ENCODE results near the gene CILP. TPM values are rescaled to one million over a fixed set of nuclear protein-coding genes. Genes with fewer than 3 reads are reported as not detected.

The CILP gene
- total and polyA plus RNA-seq, 2 of the 13 experiments (the other 11 are each of a cell fraction or from before 2014, with no cell fraction given): 0.03 TPM; not detected in 1

- TF ChIP-seq LCORL (IDR thresholded peaks at IDR 0.05) (peak; percentile 55; the same call in 1 of the 2 replicates), LCORL (CRISPR knock-in tag; IDR thresholded peaks at IDR 0.05) (no peak), ELF1 (CRISPR knock-in tag; IDR thresholded peaks at IDR 0.05) (no peak)
- POLR2A ChIA-PET: no interaction called here
- H3K79me2 ChIP-seq (ENCODE audit: insufficient read depth, low read length): no peaks in the 10 kb centered on the region
- H3K9ac ChIP-seq (ENCODE audit: insufficient read depth, low read depth, low read length): no peak overlapping the region
- H3K4me1 ChIP-seq (ENCODE audit: insufficient read depth, low read length): no peaks in the 10 kb centered on the region
- peaks cover 16 to 71% of the 10 kb centered on the region in 2 experiments for H3K36me3 ChIP-seq (replicated peaks in 1 of 2; ENCODE audit: control insufficient read depth in 1 of 2, insufficient read depth in 2 of 2, low read length in 2 of 2)
- no peaks in the 10 kb centered on the region for H3K9me3 ChIP-seq (ENCODE audit: low read length)
- ATAC-seq (no peak), FAIRE-seq (no peak), DNase-seq (ENCODE audit: low spot score) (no peak)
- 96% methylated on average over 5 of the region's 5 CpGs for WGBS (ENCODE audit: low lambda C conversion rate)
- CTCF ChIA-PET (ENCODE audit: low intra/inter-chr PET ratio, low total read pairs): no interaction called here
- H4K20me1 ChIP-seq (ENCODE audit: insufficient read depth, low read length): no peaks in the 10 kb centered on the region
- no TSS peak for BruUV-seq (replicated peaks)
- H3K27me3 ChIP-seq (ENCODE audit: control insufficient read depth in 1 of 2, insufficient read depth in 2 of 2, low read length in 2 of 2): no peaks in the 10 kb centered on the region
- in situ Hi-C loops (cut with HindIII; ENCODE audit: extremely low pct_ligation_motif_present, low pct_unique_long_range_greater_than_20kb) (no loop called here), intact Hi-C loops (cut with micrococcal nuclease; ENCODE audit: unreplicated experiment) (no loop called here)
- no peak overlapping the region for H2AFZ ChIP-seq (ENCODE audit: low read length)
- no peak overlapping the region for H3K4me2 ChIP-seq (ENCODE audit: low read depth, low read length)
- no peak overlapping the region for H3K27ac ChIP-seq (ENCODE audit: extremely low read length, insufficient read depth, low read length)
- H3K4me3 ChIP-seq (replicated peaks in 1 of 3; ENCODE audit: insufficient read depth in 1 of 3, low read depth in 2 of 3, low read length in 3 of 3): no peak overlapping the region
These were observed 54.6 kb downstream of the CILP start for GRCh38 chr15:65156692-65157091.

- no peak overlapping the region for H2AFZ ChIP-seq (ENCODE audit: low read length)
- ChIA-PET POLR2A (no interaction called here), CTCF (ENCODE audit: low intra/inter-chr PET ratio, low total read pairs) (no interaction called here)
- H3K36me3 ChIP-seq (replicated peaks in 1 of 2; ENCODE audit: control insufficient read depth in 1 of 2, insufficient read depth in 2 of 2, low read length in 2 of 2): peaks cover 16 to 66% of the 10 kb centered on the region in 2 experiments
- DNase-seq (ENCODE audit: low spot score) (no peak), FAIRE-seq (no peak), ATAC-seq (no peak)
- H3K4me1 ChIP-seq (ENCODE audit: insufficient read depth, low read length): no peaks in the 10 kb centered on the region
- no TSS peak for BruUV-seq (replicated peaks)
- no peaks in the 10 kb centered on the region for H3K27me3 ChIP-seq (ENCODE audit: control insufficient read depth in 1 of 2, insufficient read depth in 2 of 2, low read length in 2 of 2)
- TF ChIP-seq ZNF10 (CRISPR knock-in tag; IDR thresholded peaks at IDR 0.05; ENCODE audit: borderline replicate concordance, low read depth): no peak
- TF ChIP-seq CEBPB (IDR thresholded peaks at IDR 0.05; ENCODE audit: borderline replicate concordance, low read depth, low read length): peak; percentile 64
- TF ChIP-seq, protein P1, sequence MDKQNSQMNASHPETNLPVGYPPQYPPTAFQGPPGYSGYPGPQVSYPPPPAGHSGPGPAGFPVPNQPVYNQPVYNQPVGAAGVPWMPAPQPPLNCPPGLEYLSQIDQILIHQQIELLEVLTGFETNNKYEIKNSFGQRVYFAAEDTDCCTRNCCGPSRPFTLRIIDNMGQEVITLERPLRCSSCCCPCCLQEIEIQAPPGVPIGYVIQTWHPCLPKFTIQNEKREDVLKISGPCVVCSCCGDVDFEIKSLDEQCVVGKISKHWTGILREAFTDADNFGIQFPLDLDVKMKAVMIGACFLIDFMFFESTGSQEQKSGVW (CRISPR knock-in tag; IDR thresholded peaks at IDR 0.05; ENCODE audit: borderline replicate concordance): no peak
- TF ChIP-seq THYN1 (CRISPR knock-in tag; IDR thresholded peaks at IDR 0.05; ENCODE audit: borderline replicate concordance, low read depth): no peak
- TF ChIP-seq, protein P2, sequence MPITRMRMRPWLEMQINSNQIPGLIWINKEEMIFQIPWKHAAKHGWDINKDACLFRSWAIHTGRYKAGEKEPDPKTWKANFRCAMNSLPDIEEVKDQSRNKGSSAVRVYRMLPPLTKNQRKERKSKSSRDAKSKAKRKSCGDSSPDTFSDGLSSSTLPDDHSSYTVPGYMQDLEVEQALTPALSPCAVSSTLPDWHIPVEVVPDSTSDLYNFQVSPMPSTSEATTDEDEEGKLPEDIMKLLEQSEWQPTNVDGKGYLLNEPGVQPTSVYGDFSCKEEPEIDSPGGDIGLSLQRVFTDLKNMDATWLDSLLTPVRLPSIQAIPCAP (CRISPR knock-in tag; IDR thresholded peaks at IDR 0.05; ENCODE audit: low read depth): no peak
- no peaks in the 10 kb centered on the region for H3K9me3 ChIP-seq (ENCODE audit: low read length)
- H3K9ac ChIP-seq (ENCODE audit: insufficient read depth, low read depth, low read length): no peak overlapping the region
- no peaks in the 10 kb centered on the region for H4K20me1 ChIP-seq (ENCODE audit: insufficient read depth, low read length)
- no peaks in the 10 kb centered on the region for H3K79me2 ChIP-seq (ENCODE audit: insufficient read depth, low read length)
- no peak overlapping the region for H3K4me2 ChIP-seq (ENCODE audit: low read depth, low read length)
- 95% methylated on average over 6 of the region's 6 CpGs for WGBS (ENCODE audit: low lambda C conversion rate)
- H3K4me3 ChIP-seq (replicated peaks in 1 of 3; ENCODE audit: insufficient read depth in 1 of 3, low read depth in 2 of 3, low read length in 3 of 3): no peak overlapping the region
- intact Hi-C loops (cut with micrococcal nuclease; ENCODE audit: unreplicated experiment): no loop called here
- in situ Hi-C loops (cut with HindIII; ENCODE audit: extremely low pct_ligation_motif_present, low pct_unique_long_range_greater_than_20kb): no loop called here
- no peak overlapping the region for H3K27ac ChIP-seq (ENCODE audit: extremely low read length, insufficient read depth, low read length)
These were observed 56.6 kb downstream of the CILP start for GRCh38 chr15:65154720-65155119.
